CD4-positive, alpha-beta T cell (primary cell): Measurements from ENCODE around the gene SKOR1. TPM values are rescaled to one million over a fixed set of nuclear protein-coding genes. Genes with fewer than 3 reads are reported as not detected.
A peak's percentile ranks its signal among the peaks of the same experiment; 100 is the strongest.

Experiments
- ATAC-seq: fragments of 200-7000 bp; cut with Tn5 transposase; one replicate; pipeline ENCODE4 v1.10.0; 2022; ENCODE audit warnings: mild to moderate bottlenecking; ENCODE audit not compliant: poor library complexity
- CTCF ChIA-PET: fragments of 350-600 bp; sonication (Branson Sonifier 250); formaldehyde crosslinking; loops from one replicate; lab custom pipeline; 2021; ENCODE audit warnings: antibody characterized with exemption, inconsistent platforms; lab: Charles Lee
- POLR2A ChIA-PET: fragments of 350-600 bp; sonication (Branson Sonifier 250); formaldehyde crosslinking; loops from one replicate; lab custom pipeline; 2021; ENCODE audit warnings: antibody characterized with exemption, inconsistent platforms; lab: Charles Lee
- DNase-seq, 14 experiments: peaks; one replicate each; pipeline ENCODE4 v3.0.0-alpha.2; 2013 to 2020; ENCODE audit warnings: mixed read lengths in 2 of 14
- H3K27ac ChIP-seq, 2 donors: one replicate each; pipeline versions ENCODE4 v1.5.1 to v1.7.0; 2013; ENCODE audit warnings: low read length in 2 of 2, low read depth in 1 of 2, mild to moderate bottlenecking in 1 of 2
- H3K27me3 ChIP-seq, 2 experiments: 1 replicate in 1 of 2; 2 replicates in 1 of 2; pipeline versions ENCODE4 v1.6.1 to v1.7.0; 2013; ENCODE audit warnings: low read length in 2 of 2, control low read depth in 1 of 2, mild to moderate bottlenecking in 1 of 2, moderate library complexity in 1 of 2; ENCODE audit not compliant: insufficient read depth in 2 of 2, control insufficient read depth in 1 of 2
- H3K36me3 ChIP-seq: one replicate; pipeline ENCODE4 v1.6.1; 2013; ENCODE audit warnings: low read length, control low read depth; ENCODE audit not compliant: insufficient read depth
- H3K4me1 ChIP-seq: one replicate; pipeline ENCODE4 v1.6.1; 2013; ENCODE audit warnings: low read length, control low read depth; ENCODE audit not compliant: insufficient read depth
- H3K4me3 ChIP-seq: one replicate; pipeline ENCODE4 v1.5.1; 2013; ENCODE audit warnings: mild to moderate bottlenecking, low read length, moderate library complexity
- H3K9me3 ChIP-seq, 2 experiments: 1 replicate in 1 of 2; 2 replicates in 1 of 2; pipeline versions ENCODE4 v1.6.1 to v1.7.0; 2013; ENCODE audit warnings: low read length in 2 of 2, mild to moderate bottlenecking in 2 of 2, control low read depth in 1 of 2, moderate library complexity in 1 of 2; ENCODE audit not compliant: control insufficient read depth in 1 of 2, insufficient read depth in 1 of 2
- H3K27ac Mint-ChIP-seq: one replicate; pipeline ENCODE4 v1.8.0; 2020; ENCODE audit warnings: mixed read lengths
- H3K27me3 Mint-ChIP-seq: one replicate; pipeline ENCODE4 v1.8.0; 2021; ENCODE audit warnings: mixed read lengths
- H3K36me3 Mint-ChIP-seq: one replicate; pipeline ENCODE4 v1.8.0; 2021; ENCODE audit warnings: low read depth, mixed read lengths
- H3K4me1 Mint-ChIP-seq: one replicate; pipeline ENCODE4 v1.8.0; 2021; ENCODE audit warnings: low read depth, mixed read lengths
- H3K4me3 Mint-ChIP-seq: one replicate; pipeline ENCODE4 v1.8.0; 2020; ENCODE audit warnings: mild to moderate bottlenecking, mixed read lengths
- H3K9me3 Mint-ChIP-seq: one replicate; pipeline ENCODE4 v1.8.0; 2020; ENCODE audit warnings: mixed read lengths
- CTCF ChIP-seq: fragments of 200-600 bp; IDR thresholded peaks from one replicate; pipeline ENCODE4 v1.8.0; 2022; ENCODE audit warnings: antibody characterized with exemption, mild to moderate bottlenecking
- intact Hi-C, 2 experiments: fragments of 100-400 bp; cut with DNase I in 1 of 2; cut with micrococcal nuclease in 1 of 2; formaldehyde crosslinking; loops; one replicate each; pipeline versions ENCODE4 v1.15.1 to v1.9.0; 2023 to 2025; cut with DNase I, micrococcal nuclease
- total RNA-seq, 174 experiments: library from RNA in 2 of 174; stranded (reverse) in 2 of 174; gene quantifications; one replicate each; pipeline ENCODE4 v1.2.3 and lab custom pipeline; 2021 to 2026

The SKOR1 gene
- total RNA-seq, 2 experiments from 2014 or later: 1.8 to 2.2 TPM

- no peak overlapping the region for H3K27ac Mint-ChIP-seq
- ChIA-PET CTCF (no interaction called here), POLR2A (interaction anchor here (1.3 kb wide), 1 partner anchor 37 kb away, joined by 6 read pairs; no protein-coding TSS in a partner anchor)
- DNase-seq (no peak), ATAC-seq (no peak)
- peaks cover 56% of the 10 kb centered on the region for H3K4me1 Mint-ChIP-seq
- H3K36me3 Mint-ChIP-seq: no peaks in the 10 kb centered on the region
- no peak for TF ChIP-seq CTCF
- Histone ChIP-seq H3K27me3 (peaks cover 79 to 80% of the 10 kb centered on the region in 2 experiments), H3K36me3 (no peaks in the 10 kb centered on the region), H3K4me3 (no peak overlapping the region), H3K9me3 (peaks cover 0 to 59% of the 10 kb centered on the region in 2 experiments), H3K27ac (no peak overlapping the region), H3K4me1 (peaks cover 64% of the 10 kb centered on the region)
- intact Hi-C loops: no loop called here
- peak overlapping the region; percentile 74 for H3K4me3 Mint-ChIP-seq
- H3K27me3 Mint-ChIP-seq: peaks cover 91% of the 10 kb centered on the region
- H3K9me3 Mint-ChIP-seq: no peaks in the 10 kb centered on the region
Measured at GRCh38 chr15:67821784-67822440, 3.4 kb upstream of the SKOR1 start.

GRCh38 chr15:67822537-67823313 lies 2.6 kb upstream of the SKOR1 start:
- POLR2A ChIA-PET: no interaction called here
- H3K4me1 Mint-ChIP-seq: peaks cover 56% of the 10 kb centered on the region

More at GRCh38 chr15:67822537-67823313, 2.6 kb upstream of the SKOR1 start:
- intact Hi-C loops: no loop called here
- no peaks in the 10 kb centered on the region for H3K36me3 ChIP-seq
- ATAC-seq: no peak
- DNase-seq: peak in 1 of 14 experiments; percentile 15
- no peak for TF ChIP-seq CTCF
- H3K9me3 Mint-ChIP-seq: no peaks in the 10 kb centered on the region
- peaks cover 77 to 83% of the 10 kb centered on the region in 2 experiments for H3K27me3 ChIP-seq
- H3K27me3 Mint-ChIP-seq: peaks cover 83% of the 10 kb centered on the region
- H3K4me3 ChIP-seq: no peak overlapping the region
- CTCF ChIA-PET: no interaction called here
- H3K27ac Mint-ChIP-seq: no peak overlapping the region
- peaks cover 0 to 59% of the 10 kb centered on the region in 2 experiments for H3K9me3 ChIP-seq
- H3K36me3 Mint-ChIP-seq: no peaks in the 10 kb centered on the region
- H3K27ac ChIP-seq: no peak overlapping the region
- H3K4me1 ChIP-seq: peaks cover 68% of the 10 kb centered on the region
- H3K4me3 Mint-ChIP-seq: peak overlapping the region; percentile 25
